NCI-H146 (cell line): Measurements from ENCODE around the gene ZDHHC1.
"Not testable (repeated sequence)": the region's sequence is repeated elsewhere in the genome, so short reads cannot be mapped to it uniquely, and the experiment has no call there.

Source experiments
- DNase-seq: peaks from one replicate; lab custom pipeline; 2025; lab: John Stamatoyannopoulos, UW

Gene ZDHHC1

DNA sequence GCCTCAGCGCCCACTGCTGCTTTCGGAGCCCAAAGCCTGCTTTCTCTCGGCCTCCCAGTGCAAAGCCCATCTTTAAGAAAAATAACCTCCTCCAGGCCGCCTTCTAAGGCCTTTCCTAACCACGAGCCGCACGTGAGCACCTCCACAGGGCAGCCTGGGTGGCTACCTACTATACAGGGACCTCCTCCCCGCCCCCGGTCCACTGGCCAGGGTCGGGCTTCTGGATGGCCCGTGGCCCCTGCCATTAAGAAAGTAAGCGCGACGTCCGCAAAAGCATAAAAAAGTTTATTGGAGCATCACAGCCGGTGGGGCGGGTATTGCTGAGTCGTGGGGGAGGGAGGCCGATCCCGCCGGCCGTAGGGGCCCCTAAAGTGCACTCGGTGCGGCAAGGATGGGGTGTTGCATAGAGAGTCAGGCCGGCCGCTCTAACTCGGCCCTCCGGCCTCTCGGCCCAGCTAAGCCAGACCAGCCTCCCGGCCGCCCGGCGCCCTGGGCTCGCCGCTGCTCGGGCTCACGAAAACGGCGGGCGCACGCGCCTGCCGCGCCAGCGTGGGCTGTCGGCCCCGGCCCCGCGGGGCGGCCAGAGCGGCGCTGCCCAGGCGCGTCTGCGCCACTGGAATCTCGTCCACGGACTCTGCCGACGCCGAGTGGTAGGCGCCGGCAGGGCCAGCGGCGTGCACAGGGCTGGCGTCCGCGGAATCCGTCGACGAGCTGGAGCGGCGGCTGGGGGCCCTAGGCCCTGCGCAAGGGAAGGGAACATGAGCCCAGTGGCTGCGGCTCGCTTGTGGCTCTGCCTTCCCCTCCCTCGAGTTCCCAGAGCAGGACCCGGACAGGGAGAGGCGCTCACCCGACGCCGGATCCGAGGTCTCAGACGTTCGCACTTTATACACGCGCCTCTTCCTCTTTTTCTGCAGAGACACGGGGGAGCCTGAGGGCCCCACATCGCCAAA is 21.8 kb downstream of the ZDHHC1 start:
- DNase-seq: no peak

DNA sequence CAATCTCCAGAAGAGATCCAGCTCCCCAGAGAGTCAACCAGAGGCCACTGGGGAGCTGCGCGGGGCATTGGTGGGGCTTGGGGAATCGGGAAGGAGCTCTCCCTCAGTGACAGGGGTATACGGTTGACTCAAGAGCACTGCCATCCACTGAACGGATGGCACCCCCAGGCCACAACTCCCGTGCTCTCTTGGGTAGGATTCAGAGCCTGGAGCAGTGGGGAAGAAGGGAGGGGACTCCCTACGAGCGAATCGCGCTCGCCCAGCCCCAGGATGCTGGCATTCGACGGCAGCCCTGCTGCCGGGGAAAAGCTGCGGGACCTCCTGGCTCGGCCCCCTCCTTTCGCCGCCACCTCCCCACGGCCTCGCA is 22.5 kb downstream of the ZDHHC1 start:
- DNase-seq: no peak

DNA sequence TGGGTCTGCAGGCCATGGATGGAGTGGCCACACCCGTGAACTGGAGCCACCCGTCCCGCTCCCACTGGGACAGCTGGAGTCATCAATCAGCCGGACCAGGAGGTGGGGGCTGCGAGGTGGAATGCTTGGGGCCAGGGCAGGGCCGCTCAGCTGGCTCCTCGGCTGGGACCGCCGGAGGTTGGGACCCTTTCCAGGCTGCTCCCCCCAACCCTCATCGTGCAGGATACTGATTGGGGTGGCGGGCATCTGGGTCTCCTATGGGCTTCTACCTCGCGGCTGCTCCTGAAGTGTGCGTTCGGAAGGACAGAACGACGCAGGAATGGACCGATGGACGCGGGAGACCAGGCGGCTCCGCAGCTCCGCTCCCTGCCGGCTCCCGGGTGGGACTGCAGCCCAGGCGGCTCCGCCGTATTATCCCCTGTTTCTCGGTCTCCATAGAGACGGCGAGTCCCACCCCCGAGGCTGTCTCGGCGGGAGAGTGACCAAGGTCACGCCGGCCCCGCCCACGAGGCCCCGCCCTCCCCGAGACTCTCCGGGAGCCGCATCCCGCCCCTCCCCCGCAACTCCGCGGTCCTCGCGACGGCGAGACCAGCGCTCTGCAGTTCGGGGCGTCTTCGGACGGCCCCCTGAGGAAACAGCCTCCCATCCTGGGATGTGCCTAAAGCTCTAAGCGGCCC is 23.0 kb downstream of the ZDHHC1 start, which contains the start of gene TPPP3:
TPPP3 (minus strand) TSS at position 388 of the 677 bp plus-strand sequence. CDS start 2,387 bp downstream, outside the sequence.
- peak; percentile 90 for DNase-seq

DNA sequence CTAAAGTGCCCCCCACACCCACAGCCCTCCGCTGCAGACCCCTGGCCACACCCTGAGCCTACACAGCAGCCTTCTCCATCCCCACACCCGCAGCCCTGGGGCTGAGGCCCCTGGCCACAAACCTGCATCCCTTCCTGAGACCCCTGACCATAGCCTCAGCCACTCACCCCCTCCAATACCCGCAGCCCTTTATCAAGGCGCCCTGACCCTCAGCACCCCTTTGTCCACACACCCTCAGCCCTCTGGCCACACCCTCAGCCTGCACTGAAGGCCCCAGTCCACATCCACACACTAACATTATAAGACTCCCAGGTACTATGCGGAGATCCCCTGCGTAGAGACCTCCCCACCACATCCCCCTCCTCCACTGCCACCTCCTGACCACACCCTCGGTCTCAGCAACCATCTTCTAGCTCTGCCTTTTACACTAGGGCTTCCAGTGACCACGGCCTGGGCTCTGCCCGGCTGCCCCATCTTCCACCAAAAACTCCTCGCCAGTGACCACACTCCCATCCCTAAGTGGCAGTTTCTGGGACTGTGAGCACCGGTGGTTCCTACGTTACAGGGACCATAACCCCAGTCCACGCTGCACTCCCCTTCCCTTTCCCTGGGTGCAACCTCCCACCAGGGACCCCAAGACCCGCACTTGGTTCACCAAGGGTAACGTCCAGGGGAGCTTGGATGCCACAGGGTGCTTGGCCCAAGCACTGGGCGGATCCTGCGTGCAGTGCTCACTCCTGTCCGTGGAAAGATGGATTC is 23.8 kb downstream of the ZDHHC1 start:
- no peak for DNase-seq

DNA sequence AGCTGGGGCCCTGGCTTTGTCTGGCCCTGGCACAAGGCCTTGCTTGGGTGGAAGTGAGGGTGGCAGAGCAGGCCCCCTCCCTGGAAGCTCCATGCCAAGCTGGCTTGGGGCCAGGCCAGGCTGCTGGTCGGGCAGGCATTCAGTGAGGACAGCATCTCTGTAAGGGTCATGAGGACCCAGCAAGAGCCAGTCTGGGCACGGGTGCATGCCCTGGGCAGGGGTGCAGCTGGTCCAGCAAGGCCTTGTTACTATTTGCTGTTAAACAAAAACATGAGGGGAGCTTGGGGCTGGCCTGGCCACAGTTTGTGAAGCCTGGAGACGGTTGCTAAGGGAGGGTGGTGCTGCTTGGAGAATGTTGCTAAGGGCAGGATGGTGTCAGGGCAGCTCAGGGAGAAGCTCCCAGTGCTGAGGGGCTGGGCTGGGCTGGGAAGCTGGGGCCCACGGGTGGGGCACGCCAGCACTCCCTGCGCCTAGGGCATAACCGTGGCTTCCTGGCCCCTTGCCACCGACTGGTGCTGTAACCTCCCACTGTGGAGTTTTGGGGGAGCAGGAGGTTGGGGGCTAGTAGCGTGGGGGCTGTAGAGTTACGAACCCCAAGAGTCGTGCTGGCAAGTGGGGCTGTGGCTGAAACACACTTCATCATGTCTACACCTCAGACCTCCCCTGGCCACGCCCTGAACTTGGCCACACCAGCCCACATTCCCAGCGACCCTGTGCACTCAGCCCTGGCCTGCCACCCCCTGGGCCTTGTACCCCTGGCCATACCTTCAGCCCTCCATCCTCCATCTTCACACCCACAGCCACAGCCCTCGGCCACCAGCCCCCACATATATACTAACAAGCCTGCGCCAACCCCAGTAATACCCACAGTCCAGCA is 24.6 kb downstream of the ZDHHC1 start:
- no peak for DNase-seq

DNA sequence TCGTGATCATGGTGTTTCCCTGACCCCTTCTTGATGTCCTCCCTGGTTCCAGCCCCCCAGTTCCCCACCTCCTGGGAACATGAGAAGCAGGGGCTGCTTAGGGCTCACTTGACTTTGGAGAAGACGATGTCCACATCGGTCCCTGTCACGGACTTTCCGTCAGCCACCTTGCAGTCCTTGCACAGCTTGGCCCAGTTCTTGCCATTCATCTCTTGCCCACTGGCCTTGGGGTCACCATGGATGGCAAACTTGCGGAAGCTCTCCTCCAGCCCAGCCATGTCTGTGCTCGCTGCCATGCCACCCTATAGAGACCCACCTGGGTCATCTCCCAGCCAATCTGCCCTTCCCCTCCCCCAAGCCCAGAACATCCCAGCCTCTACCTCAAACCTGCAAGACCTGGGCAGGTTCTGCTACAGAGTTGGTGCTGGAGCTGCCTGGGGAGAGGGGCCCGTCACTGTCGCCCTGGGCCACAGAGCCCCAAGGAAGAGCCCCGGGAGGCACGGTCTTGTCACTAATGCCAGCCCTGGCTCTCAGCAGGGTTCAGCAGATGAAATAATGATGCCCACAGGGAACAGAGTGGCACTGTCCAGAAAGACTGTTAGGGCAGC is 25.4 kb downstream of the ZDHHC1 start:
- no peak for DNase-seq

DNA sequence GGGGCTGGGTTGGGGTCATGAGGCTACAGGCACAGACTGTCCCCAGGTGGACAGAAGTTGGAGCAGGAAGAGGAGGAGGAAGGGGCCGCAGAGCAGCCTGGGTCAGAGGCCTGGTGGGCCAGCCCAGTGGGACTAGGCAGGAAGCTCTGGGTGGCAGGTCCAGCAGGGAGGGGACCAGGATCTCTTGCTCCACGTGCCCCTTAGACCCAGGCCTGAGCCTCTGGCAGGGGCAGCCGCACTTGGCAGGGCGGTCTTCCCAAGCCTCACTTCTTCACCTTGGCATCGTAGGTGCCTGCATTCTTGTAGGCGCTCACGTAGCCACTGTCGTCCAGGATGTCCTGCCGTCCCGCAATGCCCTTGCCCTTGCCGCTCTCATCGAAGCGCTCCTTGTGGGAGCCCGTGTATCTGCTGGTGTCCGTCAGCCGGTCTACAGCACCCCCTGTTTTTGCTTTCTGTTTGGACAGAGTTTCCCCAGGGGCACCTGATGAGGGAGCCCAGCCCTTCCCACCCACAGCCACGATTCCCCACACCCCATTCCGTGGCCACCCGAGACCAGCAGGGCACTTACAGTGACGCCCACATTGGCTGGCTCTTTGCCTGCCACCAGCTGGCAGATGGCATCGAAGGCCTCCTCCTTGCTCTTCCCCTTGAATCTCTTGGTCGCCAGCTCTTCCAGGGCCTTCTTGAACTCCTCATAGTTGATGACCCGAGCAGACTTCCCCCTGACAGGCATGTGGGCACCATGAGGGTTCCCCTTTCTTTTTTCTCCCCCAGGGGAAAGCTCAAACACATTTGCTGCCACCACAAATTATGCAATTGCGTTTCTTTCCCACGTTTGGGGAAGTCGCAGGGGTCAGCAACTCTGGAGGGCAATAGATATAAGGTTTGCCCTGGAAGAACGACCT is 26.1 kb downstream of the ZDHHC1 start:
- no peak for DNase-seq

DNA sequence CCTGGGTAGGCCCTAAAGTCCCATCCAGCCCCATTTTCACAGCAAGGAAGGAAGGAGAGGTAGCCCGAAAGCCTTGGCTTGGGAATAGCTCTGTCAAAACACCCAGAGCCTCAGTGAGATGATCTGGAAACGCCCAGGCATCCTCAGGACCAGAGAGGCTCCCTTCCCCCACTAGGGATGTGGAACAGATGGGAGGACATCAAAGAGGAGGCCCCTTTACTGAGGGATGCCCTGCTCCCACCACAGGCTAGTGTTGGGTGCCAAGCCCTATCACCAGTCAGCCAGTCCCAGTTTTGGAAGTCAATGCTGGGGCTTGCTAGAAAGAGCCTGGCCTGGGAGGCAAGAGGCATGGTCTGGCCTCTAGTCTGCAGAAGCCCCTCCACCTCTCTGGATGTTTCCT is 27.7 kb downstream of the ZDHHC1 start:
- DNase-seq: no peak

DNA sequence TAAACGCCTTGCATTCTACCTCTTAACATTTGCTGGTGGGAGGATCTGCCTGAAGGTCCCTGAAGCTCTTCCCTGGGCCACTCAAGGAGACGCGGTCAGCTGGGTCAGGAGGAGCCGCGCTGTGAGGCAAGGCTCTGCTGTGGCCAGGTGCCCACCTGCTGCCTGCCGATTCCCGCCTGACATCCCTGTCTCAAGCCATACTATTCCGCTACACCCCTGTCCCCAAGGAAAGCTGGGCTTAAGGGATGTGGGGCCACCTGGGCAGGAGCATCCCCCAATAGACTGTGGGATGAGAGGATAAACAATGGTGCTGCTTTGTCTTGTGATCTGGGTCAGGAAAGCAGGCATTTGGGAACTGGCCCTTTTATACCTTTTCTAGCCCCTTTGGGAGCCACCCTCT is 28.1 kb downstream of the ZDHHC1 start:
- DNase-seq: no peak

DNA sequence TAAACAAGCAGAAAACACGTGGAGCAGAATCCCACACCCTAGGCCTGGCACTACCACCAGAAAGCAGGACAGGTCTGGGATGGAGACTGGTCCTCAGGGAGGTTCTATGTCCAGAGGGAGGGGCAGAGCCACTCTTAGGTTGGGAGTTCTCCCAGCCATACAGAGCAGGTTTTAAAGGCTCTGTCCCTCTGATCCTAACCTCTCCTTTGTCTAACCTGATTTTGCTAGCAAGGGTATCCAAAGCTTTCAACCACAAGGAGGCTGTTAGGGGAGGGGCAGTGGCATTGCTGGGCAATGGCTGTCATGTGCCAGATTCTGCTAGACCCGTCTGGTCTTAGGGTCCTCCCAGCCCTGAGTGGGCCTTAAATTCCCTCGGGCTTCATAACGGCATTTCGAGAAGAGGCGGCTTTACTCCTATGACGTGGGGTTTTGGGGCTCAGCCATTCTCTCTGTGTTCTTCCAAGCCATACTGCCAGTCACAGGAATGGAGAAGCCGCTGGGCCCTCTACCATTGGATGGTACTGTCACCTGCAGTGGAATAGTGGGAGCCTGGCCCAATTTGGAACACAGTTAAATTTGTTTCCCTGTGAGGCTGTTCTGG is 28.7 kb downstream of the ZDHHC1 start:
- DNase-seq: no peak

DNA sequence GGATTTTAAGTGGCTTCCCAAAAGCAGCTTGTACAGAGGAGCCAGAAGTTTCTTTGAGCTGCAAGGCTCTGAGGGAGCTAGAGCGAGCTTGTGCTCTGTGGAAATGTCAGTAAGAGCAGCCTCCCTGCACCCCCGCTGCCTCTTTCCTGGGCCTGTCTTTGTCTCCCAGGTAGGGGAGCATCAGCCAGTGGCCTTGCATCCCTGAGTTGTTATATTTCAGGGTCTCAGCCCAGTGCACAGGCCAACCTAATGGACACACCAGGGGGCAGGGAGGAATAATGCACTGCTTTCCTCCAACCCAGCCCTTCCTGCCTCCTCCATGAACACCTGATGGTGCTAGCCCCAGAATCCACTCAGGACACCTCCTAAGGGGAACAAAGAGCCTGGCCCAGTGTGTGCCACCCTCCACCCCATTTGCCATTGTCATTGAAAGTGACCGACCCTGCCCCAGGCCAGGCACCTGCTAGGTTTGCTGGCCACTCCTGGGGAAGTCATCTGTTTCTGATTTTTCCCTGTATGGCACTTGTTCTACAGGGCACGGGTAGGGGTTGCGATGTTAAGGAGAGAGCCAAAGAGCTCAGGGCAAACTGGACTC is 29.3 kb downstream of the ZDHHC1 start:
- peak; percentile 25 for DNase-seq

DNA sequence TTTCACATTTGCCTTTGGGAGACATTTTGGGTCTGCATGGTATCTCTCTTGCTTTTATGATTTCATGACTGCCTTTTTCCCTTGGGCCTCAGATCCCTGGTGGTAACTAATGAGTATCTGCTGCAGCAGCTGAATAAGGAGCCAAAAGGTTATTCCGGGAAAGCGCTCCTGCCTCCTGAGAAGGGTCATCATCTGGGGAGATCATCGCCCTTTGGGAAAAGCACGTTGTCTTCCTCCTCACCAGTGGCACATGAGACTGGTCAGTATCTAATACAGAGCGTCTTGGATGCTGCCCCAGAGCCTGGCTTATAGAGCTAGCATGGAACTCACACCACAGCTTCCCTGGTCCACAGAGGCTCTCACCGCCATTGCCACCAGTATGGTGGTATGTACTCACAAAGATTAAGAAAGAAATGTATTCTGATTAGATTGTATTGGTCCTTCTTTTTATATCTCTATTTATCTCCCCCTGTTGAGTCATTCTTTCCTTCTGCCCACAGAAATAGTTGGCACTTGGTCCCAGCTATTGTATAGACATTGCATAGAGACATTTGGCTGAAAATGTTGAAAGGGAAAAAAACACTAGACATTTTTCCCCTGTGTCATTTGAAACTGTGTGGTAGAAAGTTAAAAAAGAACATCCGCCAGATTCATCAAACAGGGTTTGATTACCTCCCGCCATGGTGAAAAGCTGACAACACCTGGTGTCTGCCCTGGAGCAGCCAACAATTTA is 31.3 kb downstream of the ZDHHC1 start:
- peak; percentile 9 for DNase-seq

DNA sequence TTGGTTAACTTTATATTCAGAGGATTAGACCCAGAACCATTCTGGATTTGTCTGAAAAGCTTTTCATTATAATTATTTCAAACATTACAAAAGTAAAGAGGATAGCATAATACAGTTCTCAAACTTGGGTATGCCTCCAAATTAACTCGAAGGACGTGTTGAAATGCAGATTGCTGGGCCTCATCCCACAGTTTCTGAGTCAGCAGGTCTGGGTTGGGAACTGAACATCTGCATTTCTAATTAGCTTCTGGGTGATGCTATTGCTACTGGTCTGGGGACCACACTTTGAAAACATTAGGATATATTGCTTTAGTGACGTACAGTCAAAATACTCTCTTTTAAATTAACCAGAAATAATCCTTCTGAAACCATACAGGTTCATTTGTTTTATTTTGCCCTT is 33.0 kb downstream of the ZDHHC1 start:
- no peak for DNase-seq

DNA sequence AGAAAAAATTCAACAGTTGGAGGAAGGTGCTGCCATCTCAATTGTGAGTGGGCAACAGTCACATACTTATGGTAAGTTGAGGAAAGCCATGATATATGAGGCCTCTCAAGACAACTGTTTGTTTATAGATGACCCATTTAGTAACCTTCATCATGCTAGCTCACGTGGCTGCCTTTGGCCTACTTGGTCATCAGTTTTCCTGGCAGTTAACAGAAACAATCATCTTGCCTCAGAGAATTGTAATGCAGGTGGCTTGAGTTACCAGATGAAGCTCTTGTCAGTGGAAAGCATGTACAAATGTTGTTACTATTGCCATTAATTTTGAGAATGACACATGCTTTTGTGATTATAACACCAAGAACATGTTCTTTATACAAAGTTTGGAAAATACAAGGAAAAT is 37.6 kb downstream of the ZDHHC1 start:
- no peak for DNase-seq

DNA sequence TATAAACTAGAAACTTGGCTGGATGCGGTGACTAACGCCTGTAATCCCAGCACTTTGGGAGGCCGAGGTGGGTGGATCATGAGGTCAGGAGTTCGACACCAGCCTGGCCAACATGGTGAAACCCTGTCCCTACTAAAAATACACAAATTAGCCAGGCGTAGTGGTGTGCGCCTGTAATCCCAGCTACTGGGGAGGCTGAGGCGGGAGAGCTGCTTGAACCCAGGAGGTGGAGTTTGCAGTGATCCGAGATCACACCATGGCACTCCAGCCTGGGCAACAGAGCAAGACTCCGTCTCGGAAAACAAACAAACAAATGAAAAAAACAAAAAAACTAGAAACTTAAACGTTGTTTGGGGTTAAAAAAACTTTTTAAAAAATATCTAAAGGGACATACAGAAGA is 40.3 kb downstream of the ZDHHC1 start:
- not testable (repeated sequence) for DNase-seq

DNA sequence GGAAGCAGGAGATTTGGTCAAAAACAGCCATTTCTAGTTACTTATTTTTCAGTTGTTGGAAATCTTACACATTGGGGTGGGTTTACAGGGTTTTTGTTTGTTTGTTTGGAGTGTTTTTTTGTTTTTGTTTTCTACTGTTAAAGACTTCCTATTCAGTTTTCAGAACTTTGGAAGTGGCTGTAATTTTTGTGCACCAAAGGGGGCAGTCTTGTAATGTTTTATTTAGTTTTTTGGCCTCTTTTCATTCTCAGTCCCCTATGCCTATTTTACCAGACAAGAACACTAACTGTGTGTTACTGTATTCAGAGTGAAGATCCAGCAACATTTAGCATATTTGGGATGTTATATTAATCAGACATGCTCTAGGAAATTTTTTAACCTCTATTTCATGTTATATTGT is 43.6 kb downstream of the ZDHHC1 start:
- peak; percentile 38 for DNase-seq

DNA sequence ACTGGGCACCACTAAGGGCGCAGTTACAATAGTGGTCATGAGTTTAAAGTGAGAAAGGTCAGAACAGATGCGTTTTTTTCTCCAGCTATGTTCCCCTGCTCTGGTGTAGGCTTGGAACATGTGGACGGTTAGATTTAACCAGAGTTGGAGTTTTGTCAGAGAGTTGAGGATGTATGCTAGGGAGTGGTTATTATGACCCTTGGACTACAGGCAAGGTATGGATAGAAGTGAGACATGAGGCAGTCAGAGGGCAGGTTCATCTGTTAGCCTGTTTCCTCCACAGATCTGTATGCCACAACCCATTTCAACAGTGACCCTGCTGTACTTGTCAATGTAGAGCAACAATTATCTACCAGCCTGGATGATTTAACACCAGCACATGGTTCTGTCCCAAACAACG is 45.6 kb downstream of the ZDHHC1 start:
- DNase-seq: no peak

DNA sequence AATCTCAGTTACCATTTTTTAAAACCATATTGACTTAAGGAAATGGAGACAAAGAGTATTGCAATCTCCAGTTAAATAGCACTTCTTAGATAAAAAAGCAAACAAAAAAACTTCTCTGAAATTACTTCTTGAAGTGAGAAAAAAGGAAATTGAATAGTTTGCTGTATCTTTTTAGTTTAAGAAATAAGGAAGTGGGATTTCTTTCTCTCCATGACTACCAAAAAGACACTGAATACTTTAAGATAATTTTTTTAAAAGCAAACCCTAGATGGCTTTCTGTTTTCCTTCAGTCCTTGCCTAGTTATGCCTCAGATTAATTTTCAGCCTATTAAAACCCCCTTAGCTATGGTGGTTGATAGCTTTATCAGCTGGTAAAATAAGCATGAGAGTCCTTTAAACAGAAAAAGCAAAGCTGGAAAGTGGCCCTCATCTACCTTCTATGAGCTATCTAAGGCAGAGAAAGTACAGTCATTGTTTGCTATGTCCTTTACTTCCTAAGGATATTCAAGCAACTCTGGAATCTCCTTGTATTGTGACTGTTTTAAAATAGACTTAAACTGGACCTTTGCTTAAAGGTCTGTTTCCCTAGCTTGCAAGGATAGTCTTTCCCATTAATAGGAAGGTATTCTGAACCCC is 51.6 kb downstream of the ZDHHC1 start:
- DNase-seq: no peak
